Lung (tissue), 12 donors: ENCODE data around the gene DYRK4. TPM values are rescaled to one million over a fixed set of nuclear protein-coding genes. Genes with fewer than 3 reads are reported as not detected.

Experiments
- ATAC-seq: fragments of 200-7000 bp; cut with Tn5 transposase; one replicate; pipeline ENCODE4 v1.9.1; 2020; ENCODE audit warnings: moderate number of reproducible peaks; ENCODE audit not compliant: insufficient read depth, low FRiP score
- DNase-seq, 3 donors: peaks; one replicate each; pipeline ENCODE4 v3.0.0-alpha.2; 2013 to 2017
- H3K27ac ChIP-seq, 2 donors: one replicate each; pipeline ENCODE4 v1.5.1; 2013; ENCODE audit warnings: mild to moderate bottlenecking in 2 of 2, moderate library complexity in 2 of 2, control low read depth in 1 of 2, inconsistent platforms in 1 of 2, low read depth in 1 of 2, low read length in 1 of 2
- H3K27me3 ChIP-seq, 3 donors: one replicate each; pipeline ENCODE4 v1.5.1; 2013; ENCODE audit warnings: low read length in 2 of 3; ENCODE audit not compliant: control insufficient read depth in 3 of 3, insufficient read depth in 3 of 3
- H3K36me3 ChIP-seq, 4 donors: one replicate each; pipeline ENCODE4 v1.5.1; 2013; ENCODE audit warnings: low read length in 4 of 4, mild to moderate bottlenecking in 1 of 4, moderate library complexity in 1 of 4; ENCODE audit not compliant: control insufficient read depth in 4 of 4, insufficient read depth in 4 of 4
- H3K4me1 ChIP-seq, 5 donors: one replicate each; pipeline ENCODE4 v1.5.1; 2013; ENCODE audit warnings: low read length in 5 of 5, mild to moderate bottlenecking in 2 of 5, moderate library complexity in 1 of 5; ENCODE audit not compliant: control insufficient read depth in 5 of 5, insufficient read depth in 5 of 5
- H3K4me3 ChIP-seq: one replicate; pipeline ENCODE4 v1.5.1; 2013; ENCODE audit warnings: mild to moderate bottlenecking, control low read depth, moderate library complexity
- H3K9ac ChIP-seq, 2 donors: one replicate each; pipeline ENCODE4 v1.5.1; 2013; ENCODE audit warnings: low read length in 2 of 2, control low read depth in 1 of 2; ENCODE audit not compliant: insufficient read depth in 1 of 2
- H3K9me3 ChIP-seq, 4 donors: one replicate each; pipeline ENCODE4 v1.5.1; 2013; ENCODE audit warnings: low read length in 3 of 4, mild to moderate bottlenecking in 1 of 4, moderate library complexity in 1 of 4; ENCODE audit not compliant: control insufficient read depth in 4 of 4, insufficient read depth in 3 of 4
- CTCF ChIP-seq: IDR thresholded peaks from 2 replicates; pipeline ENCODE4 v1.5.1; 2012; ENCODE audit warnings: mild to moderate bottlenecking; ENCODE audit errors: control extremely low read depth, extremely low read depth
- WGBS, 2 donors: extraction: QIAGEN DNeasy Blood & Tissue Kit; methylation state at CpG; one replicate each; pipeline ENCODE4 v1.1.7; 2013; 5-methylcytosine and 5-hydroxymethylcytosine counted together
- polyA plus RNA-seq, 2 donors: library from polyadenylated mRNA; stranded (reverse); fragments of 200-250 nt; gene quantifications; one replicate each; pipeline ENCODE4 v1.2.1, GENCODE V29; 2013
- total RNA-seq, 2 donors: library from RNA; depleted of rRNA in 1 of 2; stranded (reverse); fragments of >200 nt in 1 of 2; gene quantifications; one replicate each; pipeline ENCODE4 v1.2.1, GENCODE V29; 2014 to 2021
- donor health status: control.
- donor health status: control.
- donor health status: Bipolar disorder and iron deficiency.
- donor health status: healthy.
- donor health status: DM: yes; HTN: yes; CAD: no.

Gene DYRK4
- total and polyA plus RNA-seq, 4 donors: 27.8 to 80.2 (median 31.3) TPM

- no peaks in the 10 kb centered on the region for H3K36me3 ChIP-seq
- peaks cover 0 to 2% (median 0%) of the 10 kb centered on the region in 3 donors for H3K27me3 ChIP-seq
- no peak overlapping the region for H3K27ac ChIP-seq
- 83 to 86% methylated on average over 7 of the region's 7 CpGs for WGBS, 2 donors
- no peak overlapping the region for H3K4me3 ChIP-seq
- no peak overlapping the region for H3K9ac ChIP-seq
- H3K9me3 ChIP-seq: peaks cover 0 to 2% (median 0%) of the 10 kb centered on the region in 4 donors
- H3K4me1 ChIP-seq: peaks cover 0 to 4% (median 0%) of the 10 kb centered on the region in 5 donors
- TF ChIP-seq CTCF: no peak
- no peak for ATAC-seq
- no peak for DNase-seq
Measured at GRCh38 chr12:4584896-4585295, 22.9 kb downstream of the DYRK4 start.

- Histone ChIP-seq H3K9me3 (no peaks in the 10 kb centered on the region), H3K9ac (no peak overlapping the region), H3K27me3 (peaks cover 0 to 2% (median 0%) of the 10 kb centered on the region in 3 donors), H3K4me1 (peaks cover 0 to 3% (median 0%) of the 10 kb centered on the region in 5 donors), H3K4me3 (no peak overlapping the region), H3K27ac (no peak overlapping the region), H3K36me3 (no peaks in the 10 kb centered on the region)
- WGBS, 2 donors: 56 to 61% methylated on average over 5 of the region's 5 CpGs
- DNase-seq (no peak), ATAC-seq (no peak)
- TF ChIP-seq CTCF: no peak
Measured at GRCh38 chr12:4586500-4586899, 24.5 kb downstream of the DYRK4 start.

- WGBS, 2 donors: 75 to 85% methylated on average over 9 of the region's 9 CpGs
- no peak overlapping the region for H3K27ac ChIP-seq
Measured at GRCh38 chr12:4587108-4587507, 25.1 kb downstream of the DYRK4 start.

More at GRCh38 chr12:4587108-4587507, 25.1 kb downstream of the DYRK4 start:
- Histone ChIP-seq H3K4me3 (no peak overlapping the region), H3K36me3 (no peaks in the 10 kb centered on the region), H3K9me3 (no peaks in the 10 kb centered on the region), H3K4me1 (peaks cover 0 to 3% (median 0%) of the 10 kb centered on the region in 5 donors), H3K27me3 (peaks cover 0 to 2% (median 0%) of the 10 kb centered on the region in 3 donors), H3K9ac (no peak overlapping the region)
- ATAC-seq: no peak
- no peak for TF ChIP-seq CTCF
- no peak for DNase-seq
